A549 treated with DMSO at 1 μM for 4 hours (cell line): Measurements from ENCODE around the gene ADGRF3. TPM values are rescaled to one million over a fixed set of nuclear protein-coding genes. Genes with fewer than 3 reads are reported as not detected.

Experiments used
- total RNA-seq: library from RNA; stranded (reverse); fragments of 200-300 nt; extraction: Qiagen RNA extraction; gene quantifications from 5 replicates; pipeline ENCODE4 v1.2.3, GENCODE V29; 2022; ENCODE audit warnings: low read depth

The ADGRF3 gene, protein sequence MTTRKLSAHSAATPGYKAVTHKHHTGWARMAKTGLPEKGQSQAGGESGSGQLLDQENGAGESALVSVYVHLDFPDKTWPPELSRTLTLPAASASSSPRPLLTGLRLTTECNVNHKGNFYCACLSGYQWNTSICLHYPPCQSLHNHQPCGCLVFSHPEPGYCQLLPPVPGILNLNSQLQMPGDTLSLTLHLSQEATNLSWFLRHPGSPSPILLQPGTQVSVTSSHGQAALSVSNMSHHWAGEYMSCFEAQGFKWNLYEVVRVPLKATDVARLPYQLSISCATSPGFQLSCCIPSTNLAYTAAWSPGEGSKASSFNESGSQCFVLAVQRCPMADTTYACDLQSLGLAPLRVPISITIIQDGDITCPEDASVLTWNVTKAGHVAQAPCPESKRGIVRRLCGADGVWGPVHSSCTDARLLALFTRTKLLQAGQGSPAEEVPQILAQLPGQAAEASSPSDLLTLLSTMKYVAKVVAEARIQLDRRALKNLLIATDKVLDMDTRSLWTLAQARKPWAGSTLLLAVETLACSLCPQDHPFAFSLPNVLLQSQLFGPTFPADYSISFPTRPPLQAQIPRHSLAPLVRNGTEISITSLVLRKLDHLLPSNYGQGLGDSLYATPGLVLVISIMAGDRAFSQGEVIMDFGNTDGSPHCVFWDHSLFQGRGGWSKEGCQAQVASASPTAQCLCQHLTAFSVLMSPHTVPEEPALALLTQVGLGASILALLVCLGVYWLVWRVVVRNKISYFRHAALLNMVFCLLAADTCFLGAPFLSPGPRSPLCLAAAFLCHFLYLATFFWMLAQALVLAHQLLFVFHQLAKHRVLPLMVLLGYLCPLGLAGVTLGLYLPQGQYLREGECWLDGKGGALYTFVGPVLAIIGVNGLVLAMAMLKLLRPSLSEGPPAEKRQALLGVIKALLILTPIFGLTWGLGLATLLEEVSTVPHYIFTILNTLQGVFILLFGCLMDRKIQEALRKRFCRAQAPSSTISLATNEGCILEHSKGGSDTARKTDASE
- 0.03 to 0.13 TPM (median 0.10 TPM) in 5 replicates for total RNA-seq

DNA sequence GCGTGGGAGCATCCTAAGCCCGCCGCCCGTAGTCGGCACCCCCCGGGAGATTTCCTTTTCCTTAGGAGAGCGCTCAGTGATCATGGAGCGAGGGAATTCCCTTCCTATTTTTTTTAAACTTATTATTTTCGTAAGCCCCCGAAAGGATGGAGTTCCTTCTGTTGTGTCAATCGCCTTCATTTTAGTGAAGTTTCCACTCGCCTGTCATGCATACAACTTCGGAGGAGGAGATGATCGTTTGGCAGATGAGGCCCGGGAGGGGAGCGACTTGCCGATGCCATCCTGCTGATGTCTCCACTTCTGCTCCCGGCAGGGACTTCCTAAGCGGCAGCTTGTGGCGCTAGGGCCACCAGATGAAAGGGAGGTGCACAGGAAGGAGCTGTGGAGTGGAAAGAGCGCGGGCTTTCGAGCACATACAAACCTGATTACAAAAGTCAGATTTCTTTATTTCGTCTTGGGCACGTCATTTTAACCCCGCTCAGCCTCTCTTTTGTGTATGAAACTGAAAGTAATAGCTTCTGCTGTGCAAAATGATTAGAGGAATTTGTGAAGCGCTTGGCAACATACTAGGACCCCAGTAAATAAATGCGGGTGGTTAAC is at the start of gene ADGRF3:
Gene ADGRF3, minus strand, starts transcription at position 336 of the 600 bp plus-strand sequence. CDS start 555 bp downstream, outside the sequence.

DNA sequence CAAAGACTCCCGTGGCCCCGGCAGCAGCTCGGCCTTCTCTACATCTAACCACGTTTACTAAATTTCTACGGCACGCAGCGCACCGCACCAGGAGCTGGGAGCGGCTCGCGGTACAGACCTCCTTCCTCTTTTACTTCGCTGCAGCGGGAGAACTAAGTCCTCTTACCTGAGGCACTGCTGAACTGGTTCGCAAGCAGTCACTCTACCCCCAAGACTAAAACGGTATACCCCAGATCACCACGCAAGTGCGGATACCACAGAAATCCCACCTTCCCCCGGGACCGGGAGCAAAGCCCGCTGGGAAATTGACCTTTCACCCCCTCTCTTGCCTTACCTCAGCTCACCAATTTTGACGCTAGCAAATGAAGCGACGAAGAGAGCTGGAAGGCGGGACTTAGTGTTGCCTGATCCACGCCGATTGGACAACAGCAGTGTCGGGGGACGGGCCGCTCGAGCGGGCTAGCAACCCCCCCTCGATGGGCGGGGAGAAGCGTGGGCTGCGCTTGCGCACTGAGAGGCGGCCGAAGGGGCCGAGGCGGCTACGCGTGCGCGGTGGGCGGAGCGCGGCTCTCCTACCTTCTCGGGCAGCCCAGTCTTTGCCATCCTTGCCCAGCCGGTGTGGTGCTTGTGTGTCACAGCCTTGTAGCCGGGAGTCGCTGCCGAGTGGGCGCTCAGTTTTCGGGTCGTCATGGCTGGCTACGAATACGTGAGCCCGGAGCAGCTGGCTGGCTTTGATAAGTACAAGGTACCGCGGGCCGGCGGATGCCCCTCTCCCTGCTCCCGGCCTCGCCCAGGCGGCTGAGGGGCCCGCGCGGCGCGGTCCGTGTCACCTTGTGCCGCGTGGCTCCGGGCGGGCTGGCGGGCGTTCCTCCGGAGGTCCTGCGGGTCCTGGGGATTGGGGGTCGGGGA is 790 bp downstream of the ADGRF3 start, which contains the start of gene SELENOI:
Gene SELENOI, plus strand, starts transcription at position 599 of the 909 bp plus-strand sequence. Its CDS starts 90 bp downstream, at position 689.

Other genes starting within 250 kb of the ADGRF3 start
- 6.3 to 11.5 TPM (median 7.3 TPM) in 5 replicates for gene GAREM2, start 173.7 kb downstream of the ADGRF3 start, total RNA-seq
- 123 to 146 TPM (median 128 TPM) in 5 replicates for gene HADHA, start 102.2 kb downstream of the ADGRF3 start, total RNA-seq
- gene HADHB, start 101.8 kb downstream of the ADGRF3 start, total RNA-seq = 87.9 to 108 TPM (median 100 TPM) in 5 replicates
- 20.3 to 28.3 TPM (median 24.9 TPM) in 5 replicates for gene SELENOI, start 646 bp downstream of the ADGRF3 start, total RNA-seq
- 0.14 to 0.29 TPM (median 0.21 TPM) in 5 replicates for gene DRC1, start 55.1 kb upstream of the ADGRF3 start, total RNA-seq
- 0.03 to 0.11 TPM (median 0.09 TPM) in 5 replicates for gene OTOF, start 131.3 kb upstream of the ADGRF3 start, total RNA-seq